NCI-H187 (cell line): Measurements from ENCODE around the gene ACP4.

Experiments used
- DNase-seq, 2 experiments: peaks; one replicate each; lab custom pipeline; 2025; lab: John Stamatoyannopoulos, UW

ACP4 gene

GRCh38 chr19:50822661-50823208, 32.5 kb downstream of the ACP4 start:
- no peak for DNase-seq

DNA sequence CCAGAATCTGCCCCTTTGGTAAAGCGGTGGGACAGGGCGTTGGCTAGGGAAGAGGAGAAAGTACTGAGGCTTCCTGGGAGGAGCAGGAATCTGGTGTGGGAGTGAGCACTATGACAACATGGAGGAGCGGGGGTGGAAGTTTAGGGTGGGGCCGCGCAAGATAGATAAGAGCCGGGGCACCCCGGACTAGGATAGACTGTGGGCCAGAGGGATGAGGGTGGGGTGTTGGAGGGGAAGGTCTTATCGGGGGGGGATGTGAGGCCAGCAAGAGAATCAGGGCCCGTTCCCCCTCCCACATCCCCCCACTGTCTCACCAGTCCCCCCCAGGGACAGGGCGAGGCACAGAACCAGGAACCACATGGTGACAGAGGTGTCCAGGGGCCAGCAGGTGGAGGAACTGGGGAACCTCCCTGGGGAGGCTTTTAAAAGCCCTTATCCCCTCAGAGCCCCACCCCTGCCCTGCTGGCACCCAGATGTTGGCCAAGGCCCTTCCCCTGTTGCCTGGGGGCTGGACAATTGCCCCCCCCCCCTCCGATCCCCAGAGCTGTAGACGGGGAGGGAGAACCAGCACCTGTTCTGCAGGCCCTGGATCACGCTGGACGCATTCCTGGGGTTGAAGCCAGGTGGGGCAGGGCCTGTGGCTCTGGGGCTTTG, 33.3 kb downstream of the ACP4 start, which contains the start of gene KLK1:
Gene KLK1 (minus strand): TSS at position 399 of the 654 bp plus-strand sequence. CDS start 39 bp downstream, at position 360.
- DNase-seq: no peak

GRCh38 chr19:50826492-50827240, 36.5 kb downstream of the ACP4 start:
- DNase-seq: no peak

- no peak for DNase-seq
Observed at GRCh38 chr19:50827476-50827875, 37.3 kb downstream of the ACP4 start.

GRCh38 chr19:50829801-50830200, 39.6 kb downstream of the ACP4 start:
- DNase-seq: no peak

- no peak for DNase-seq
Observed at GRCh38 chr19:50830266-50831025, 40.2 kb downstream of the ACP4 start.

GRCh38 chr19:50831026-50831396, 40.8 kb downstream of the ACP4 start:
- no peak for DNase-seq

DNA sequence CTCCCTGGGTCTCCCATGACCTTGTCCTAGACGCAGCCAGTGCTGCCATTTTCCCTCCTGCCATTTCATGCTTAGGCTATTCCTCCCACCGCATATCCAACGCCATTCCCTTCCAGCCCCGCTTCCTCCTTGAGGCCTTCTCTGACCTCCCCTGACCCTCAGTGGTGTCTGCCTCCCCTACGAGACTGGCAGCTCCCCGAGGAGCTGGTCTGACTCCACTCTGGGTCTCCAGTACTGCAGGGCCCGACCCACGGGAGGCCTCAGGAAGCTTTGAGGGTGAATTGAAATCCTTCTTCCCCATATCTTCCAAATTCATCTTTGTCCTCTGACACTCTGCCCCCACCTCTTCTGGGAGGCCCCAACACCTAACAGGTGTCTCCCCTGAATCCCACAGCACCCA, 42.5 kb downstream of the ACP4 start:
- DNase-seq: no peak

DNA sequence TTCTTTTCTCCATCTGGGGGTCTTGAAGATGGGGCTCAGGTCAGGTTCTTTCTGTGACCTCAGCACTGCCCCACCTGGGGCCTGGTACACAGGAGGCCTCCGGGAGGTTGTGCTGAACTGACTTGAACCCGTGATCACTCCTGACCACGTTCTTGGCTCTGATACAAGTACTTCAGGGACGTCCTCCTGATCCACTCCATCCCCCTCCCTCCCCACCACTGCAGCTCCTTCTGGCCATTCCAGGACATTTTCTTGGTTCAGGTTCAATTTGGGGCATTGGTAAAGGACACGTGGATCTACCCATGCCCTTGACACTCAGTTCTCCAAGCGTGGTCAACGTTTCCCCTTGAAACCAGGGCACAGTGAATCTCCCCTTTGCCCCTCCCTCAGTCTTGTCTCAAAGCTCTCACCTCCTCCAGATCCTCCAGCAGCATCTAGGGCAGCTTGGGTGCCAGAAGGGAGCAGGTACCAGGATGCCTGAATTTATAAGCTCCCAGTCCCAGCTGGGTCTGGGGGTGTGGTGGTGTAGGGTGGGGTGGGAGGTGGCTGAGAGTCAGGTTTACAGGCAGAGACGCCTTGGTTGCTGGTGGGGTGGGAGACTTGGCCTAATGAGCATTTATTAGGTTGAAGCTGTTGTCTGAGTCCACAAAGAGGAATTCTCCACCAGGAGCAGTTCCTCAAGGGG, 43.0 kb downstream of the ACP4 start, which contains the start of gene KLK15:
Gene KLK15 (minus strand): TSS at position 458 of the 685 bp plus-strand sequence. CDS start 2,082 bp downstream, outside the sequence.
- DNase-seq: no peak

- no peak for DNase-seq
Observed at GRCh38 chr19:50833802-50834167, 43.6 kb downstream of the ACP4 start.

DNA sequence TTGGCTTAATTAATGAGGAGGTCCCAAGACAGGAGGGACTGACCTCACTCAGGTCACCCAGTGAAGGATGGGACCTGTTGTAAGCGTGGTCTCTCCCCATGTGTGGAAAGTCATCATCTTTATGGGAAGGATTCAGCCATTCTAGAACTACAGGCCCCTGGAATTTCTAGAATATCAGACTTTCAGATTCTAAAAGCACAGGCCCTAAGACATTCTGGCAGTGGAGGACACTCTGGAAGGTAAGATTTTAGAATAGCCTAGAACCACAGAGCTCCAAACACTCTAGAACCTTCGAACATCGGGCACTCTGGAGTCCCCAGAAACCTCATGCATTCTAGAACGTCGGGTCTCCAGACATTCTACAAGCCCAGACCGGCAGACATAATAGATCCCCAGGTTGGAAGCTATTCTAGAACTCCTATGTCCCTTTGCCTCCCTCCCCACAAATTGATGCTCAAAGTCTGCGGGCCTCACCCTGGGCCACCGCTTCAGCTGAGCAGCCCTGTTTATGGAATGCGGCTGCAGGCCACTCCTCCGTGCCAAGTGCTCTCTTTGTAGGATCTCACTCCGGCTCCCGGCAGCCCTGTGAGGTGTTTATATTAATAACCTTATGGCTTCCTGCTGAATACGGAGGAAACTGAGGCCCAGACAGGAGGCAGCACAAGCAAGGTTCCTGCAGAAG, 45.0 kb downstream of the ACP4 start:
- no peak for DNase-seq

DNA sequence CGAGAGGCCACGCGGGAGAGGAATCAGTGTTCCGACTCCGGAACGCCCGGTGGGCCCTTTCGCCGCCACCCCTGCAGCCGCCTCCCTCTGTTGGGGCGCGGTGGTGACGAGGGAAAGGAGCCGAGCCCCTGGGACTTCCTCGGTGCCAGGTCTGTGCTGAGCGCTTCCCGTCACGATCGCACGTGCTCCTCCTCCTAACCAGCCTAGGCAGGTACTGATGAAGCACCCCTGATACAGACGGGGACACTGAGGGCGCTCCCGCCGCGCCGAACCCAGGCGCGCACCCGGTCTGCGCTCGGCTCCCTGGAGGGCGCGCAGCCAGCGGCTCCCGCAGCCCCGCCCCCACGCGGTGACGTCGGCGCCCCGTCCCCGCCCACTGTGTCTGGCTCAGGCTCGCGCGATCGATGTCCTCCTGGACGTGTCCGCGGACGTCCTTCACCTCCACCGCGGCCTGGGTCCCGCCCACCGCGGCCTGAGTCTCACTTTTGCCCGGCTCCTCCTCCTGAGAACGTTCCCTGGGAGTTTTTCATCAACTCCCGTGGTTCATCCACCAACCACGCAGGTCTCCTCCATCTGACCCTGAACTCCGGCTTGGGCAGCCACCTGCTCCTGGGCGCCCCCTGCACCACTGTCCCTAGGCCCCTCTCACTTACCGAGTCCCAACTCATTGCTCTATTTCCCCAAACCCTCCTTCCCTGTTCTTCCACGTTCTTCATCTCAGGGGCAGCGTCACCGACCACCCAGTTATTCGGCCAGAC, 45.7 kb downstream of the ACP4 start:
- peak; percentile 10 to 25 for DNase-seq

DNA sequence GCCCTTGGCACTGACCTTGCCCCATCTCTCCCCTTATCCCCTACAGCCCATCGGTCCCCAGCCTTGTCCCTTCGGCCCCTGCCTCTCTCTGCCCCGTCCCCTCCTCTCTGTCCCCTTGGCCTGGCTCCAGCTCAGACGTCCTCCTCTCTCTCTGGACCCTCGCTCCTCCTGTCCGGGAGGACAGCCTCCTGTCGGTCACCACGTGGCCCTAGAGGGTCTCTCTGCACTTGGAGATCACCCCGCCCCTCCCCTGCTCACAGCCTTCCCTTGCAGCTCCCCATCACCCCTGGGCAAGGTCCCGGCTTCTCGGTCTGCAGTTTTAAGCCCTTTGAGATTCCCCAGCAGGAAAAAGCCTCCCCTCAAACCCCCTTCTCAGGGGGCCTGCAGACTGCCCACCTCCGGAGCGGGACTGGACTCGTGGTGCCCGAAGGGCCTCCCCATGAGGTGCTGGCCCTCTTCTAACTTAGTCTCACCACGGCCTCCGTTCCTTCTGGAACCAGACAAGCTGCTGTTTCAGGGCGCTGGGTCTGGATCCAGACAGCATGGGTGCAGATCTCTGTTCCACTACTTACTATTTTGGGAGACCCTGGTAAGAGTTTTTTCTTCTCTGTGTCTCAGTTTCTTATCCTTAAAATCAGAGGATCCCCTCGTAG, 46.5 kb downstream of the ACP4 start:
- no peak for DNase-seq

DNA sequence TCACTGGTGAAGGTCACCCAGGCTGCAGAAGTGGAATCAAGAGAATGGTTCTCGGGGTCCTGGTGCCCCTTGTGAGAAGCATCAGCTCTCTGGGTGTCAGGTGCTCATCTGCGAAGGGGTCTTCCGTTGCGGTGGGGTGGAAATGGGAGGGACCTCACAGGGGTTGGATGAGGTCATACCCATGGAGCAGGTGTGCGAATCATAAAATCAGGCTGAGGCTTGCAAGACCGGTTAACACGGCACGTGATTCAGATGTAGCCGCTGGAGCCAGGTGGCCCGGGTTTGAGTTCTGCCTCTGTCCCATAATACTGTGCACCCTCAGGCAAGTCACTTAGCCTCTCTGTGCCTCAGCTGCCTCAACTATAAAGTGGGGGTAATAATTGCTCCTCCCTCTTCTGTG, 47.1 kb downstream of the ACP4 start:
- DNase-seq: no peak

- no peak for DNase-seq
Observed at GRCh38 chr19:50838239-50838638, 48.0 kb downstream of the ACP4 start.

DNA sequence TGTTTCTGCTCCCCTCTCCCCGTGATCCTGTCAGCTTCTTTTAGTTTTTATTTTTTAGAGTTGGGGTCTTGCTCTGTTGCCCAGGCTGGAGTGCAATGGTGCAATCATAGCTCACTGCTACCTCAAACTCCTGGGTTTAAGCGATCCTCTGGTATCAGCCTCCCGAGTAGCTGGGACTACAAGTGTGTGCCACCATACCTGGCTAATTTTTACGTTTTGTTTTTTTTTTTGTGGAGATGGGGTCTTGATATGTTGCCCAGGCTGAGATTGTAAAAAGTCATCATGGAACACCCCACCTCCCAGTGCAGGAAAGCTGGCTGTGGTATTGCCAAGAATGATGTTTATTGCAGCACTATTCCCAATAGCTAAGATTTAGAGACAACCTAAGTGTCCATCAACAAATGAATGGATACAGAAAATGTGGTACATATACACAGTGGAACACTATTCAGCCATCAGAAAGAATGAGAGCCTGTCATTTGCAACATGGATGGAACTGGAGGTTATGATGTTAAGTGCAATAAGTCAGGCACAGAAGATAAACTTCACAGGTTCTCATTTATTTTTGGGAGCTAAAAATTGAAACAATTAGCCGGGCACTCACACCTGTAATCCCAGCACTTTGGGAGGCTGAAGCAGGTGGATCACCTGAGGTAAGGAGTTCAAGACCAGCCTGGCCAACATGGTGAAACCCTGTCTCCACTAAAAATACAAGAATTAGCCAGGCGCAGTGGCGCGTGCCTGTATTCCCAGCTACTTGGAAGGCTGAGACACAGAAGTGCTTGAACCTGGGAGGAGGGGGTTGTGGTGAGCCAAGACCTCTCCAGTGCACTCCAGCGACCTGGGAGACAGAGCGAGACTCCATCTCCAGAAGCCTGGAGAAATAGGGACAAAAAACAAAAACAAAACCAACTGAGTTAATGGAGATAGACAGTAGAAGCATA, 49.8 kb downstream of the ACP4 start:
- no peak for DNase-seq

DNA sequence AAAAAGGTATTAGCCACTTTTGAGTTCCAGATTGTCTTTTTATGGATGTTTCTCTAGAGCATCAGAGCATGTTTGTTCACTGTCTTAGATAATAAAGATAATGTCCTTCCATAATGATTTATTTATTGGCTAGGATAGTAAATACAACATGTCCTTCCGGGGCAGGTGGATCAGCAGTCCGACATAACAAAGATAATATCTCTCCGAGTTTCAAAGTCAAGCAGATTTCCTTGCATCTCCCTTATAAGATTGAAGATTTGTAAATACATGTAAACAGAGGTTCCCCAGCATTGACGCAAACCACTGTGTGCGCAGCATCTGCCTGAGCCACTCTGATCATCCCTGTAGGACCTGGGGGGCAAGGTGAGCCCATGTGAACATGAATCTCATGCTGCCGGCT, 51.9 kb downstream of the ACP4 start:
- DNase-seq: no peak

DNA sequence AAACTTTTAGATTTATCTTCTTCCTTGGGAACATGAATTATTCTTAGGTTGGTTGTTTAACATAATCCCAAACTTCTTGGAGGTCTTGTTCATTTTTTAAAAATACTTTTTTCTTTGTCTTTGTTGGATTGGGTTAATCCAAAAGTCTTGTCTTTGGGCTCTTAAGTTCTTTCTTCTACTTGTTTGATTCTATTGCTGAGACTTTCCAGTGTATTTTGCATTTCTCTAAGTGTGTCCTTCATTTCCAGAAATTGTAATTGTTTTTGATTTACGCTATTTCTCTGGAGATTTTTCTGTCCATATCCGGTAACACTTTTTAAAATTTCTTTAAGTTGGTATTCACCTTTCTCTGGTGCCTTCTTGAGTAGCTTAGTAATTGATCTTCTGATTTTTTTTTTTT, 53.0 kb downstream of the ACP4 start:
- no peak for DNase-seq

DNA sequence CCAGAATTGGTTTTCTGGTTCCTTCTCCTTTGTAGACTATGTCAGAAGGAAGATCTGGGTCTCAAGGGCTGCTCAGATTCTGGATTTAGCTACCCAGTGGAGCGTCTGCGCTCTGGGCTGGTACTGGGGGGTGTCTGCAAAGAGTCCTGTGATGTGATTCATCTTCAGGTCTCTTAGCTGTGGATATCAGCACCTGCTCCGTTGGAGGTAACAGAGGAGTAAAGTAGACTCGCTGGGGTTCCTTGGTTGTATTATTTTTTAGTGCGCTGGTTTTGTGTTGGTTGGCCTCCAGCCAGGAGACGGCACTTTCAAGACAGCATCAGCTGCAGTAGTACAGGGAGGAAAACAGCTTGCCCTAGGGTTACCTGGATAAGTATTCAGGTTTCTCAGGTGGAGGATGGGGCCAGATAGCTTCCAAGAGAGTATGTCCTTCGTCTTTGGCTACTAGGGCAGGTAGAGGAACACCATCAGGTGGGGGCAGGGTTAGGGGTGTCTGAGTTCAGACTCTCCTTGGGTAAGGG, 53.5 kb downstream of the ACP4 start:
- DNase-seq: no peak
